CD4-positive, alpha-beta T cell (primary cell): ENCODE results near the gene SDHA. TPM values are rescaled to one million over a fixed set of nuclear protein-coding genes. Genes with fewer than 3 reads are reported as not detected.
"Not testable (repeated sequence)": the region's sequence is repeated elsewhere in the genome, so short reads cannot be mapped to it uniquely, and the experiment has no call there.

Experiments
- ATAC-seq: fragments of 200-7000 bp; cut with Tn5 transposase; one replicate; pipeline ENCODE4 v1.10.0; 2022; ENCODE audit warnings: mild to moderate bottlenecking; ENCODE audit not compliant: poor library complexity
- CTCF ChIA-PET: fragments of 350-600 bp; sonication (Branson Sonifier 250); formaldehyde crosslinking; loops from one replicate; lab custom pipeline; 2021; ENCODE audit warnings: antibody characterized with exemption, inconsistent platforms; lab: Charles Lee
- POLR2A ChIA-PET: fragments of 350-600 bp; sonication (Branson Sonifier 250); formaldehyde crosslinking; loops from one replicate; lab custom pipeline; 2021; ENCODE audit warnings: antibody characterized with exemption, inconsistent platforms; lab: Charles Lee
- DNase-seq, 14 experiments: peaks; one replicate each; pipeline ENCODE4 v3.0.0-alpha.2; 2013 to 2020; ENCODE audit warnings: mixed read lengths in 2 of 14
- H3K27ac ChIP-seq, 2 donors: one replicate each; pipeline versions ENCODE4 v1.5.1 to v1.7.0; 2013; ENCODE audit warnings: low read length in 2 of 2, low read depth in 1 of 2, mild to moderate bottlenecking in 1 of 2
- H3K27me3 ChIP-seq, 2 experiments: 1 replicate in 1 of 2; 2 replicates in 1 of 2; pipeline versions ENCODE4 v1.6.1 to v1.7.0; 2013; ENCODE audit warnings: low read length in 2 of 2, control low read depth in 1 of 2, mild to moderate bottlenecking in 1 of 2, moderate library complexity in 1 of 2; ENCODE audit not compliant: insufficient read depth in 2 of 2, control insufficient read depth in 1 of 2
- H3K36me3 ChIP-seq: one replicate; pipeline ENCODE4 v1.6.1; 2013; ENCODE audit warnings: low read length, control low read depth; ENCODE audit not compliant: insufficient read depth
- H3K4me1 ChIP-seq: one replicate; pipeline ENCODE4 v1.6.1; 2013; ENCODE audit warnings: low read length, control low read depth; ENCODE audit not compliant: insufficient read depth
- H3K4me3 ChIP-seq: one replicate; pipeline ENCODE4 v1.5.1; 2013; ENCODE audit warnings: mild to moderate bottlenecking, low read length, moderate library complexity
- H3K9me3 ChIP-seq, 2 experiments: 1 replicate in 1 of 2; 2 replicates in 1 of 2; pipeline versions ENCODE4 v1.6.1 to v1.7.0; 2013; ENCODE audit warnings: low read length in 2 of 2, mild to moderate bottlenecking in 2 of 2, control low read depth in 1 of 2, moderate library complexity in 1 of 2; ENCODE audit not compliant: control insufficient read depth in 1 of 2, insufficient read depth in 1 of 2
- H3K27ac Mint-ChIP-seq: one replicate; pipeline ENCODE4 v1.8.0; 2020; ENCODE audit warnings: mixed read lengths
- H3K27me3 Mint-ChIP-seq: one replicate; pipeline ENCODE4 v1.8.0; 2021; ENCODE audit warnings: mixed read lengths
- H3K36me3 Mint-ChIP-seq: one replicate; pipeline ENCODE4 v1.8.0; 2021; ENCODE audit warnings: low read depth, mixed read lengths
- H3K4me1 Mint-ChIP-seq: one replicate; pipeline ENCODE4 v1.8.0; 2021; ENCODE audit warnings: low read depth, mixed read lengths
- H3K4me3 Mint-ChIP-seq: one replicate; pipeline ENCODE4 v1.8.0; 2020; ENCODE audit warnings: mild to moderate bottlenecking, mixed read lengths
- H3K9me3 Mint-ChIP-seq: one replicate; pipeline ENCODE4 v1.8.0; 2020; ENCODE audit warnings: mixed read lengths
- intact Hi-C, 2 experiments: fragments of 100-400 bp; cut with DNase I in 1 of 2; cut with micrococcal nuclease in 1 of 2; formaldehyde crosslinking; loops; one replicate each; pipeline versions ENCODE4 v1.15.1 to v1.9.0; 2023 to 2025; cut with DNase I, micrococcal nuclease
- total RNA-seq, 174 experiments: library from RNA in 2 of 174; stranded (reverse) in 2 of 174; gene quantifications; one replicate each; pipeline ENCODE4 v1.2.3 and lab custom pipeline; 2021 to 2026
- TF ChIP-seq, protein P1 (sequence below): fragments of 200-600 bp; IDR thresholded peaks from one replicate; pipeline ENCODE4 v1.8.0; 2022; ENCODE audit warnings: antibody characterized with exemption, mild to moderate bottlenecking

The SDHA gene
- total RNA-seq, 2 experiments from 2014 or later = 244 to 245 TPM

DNA sequence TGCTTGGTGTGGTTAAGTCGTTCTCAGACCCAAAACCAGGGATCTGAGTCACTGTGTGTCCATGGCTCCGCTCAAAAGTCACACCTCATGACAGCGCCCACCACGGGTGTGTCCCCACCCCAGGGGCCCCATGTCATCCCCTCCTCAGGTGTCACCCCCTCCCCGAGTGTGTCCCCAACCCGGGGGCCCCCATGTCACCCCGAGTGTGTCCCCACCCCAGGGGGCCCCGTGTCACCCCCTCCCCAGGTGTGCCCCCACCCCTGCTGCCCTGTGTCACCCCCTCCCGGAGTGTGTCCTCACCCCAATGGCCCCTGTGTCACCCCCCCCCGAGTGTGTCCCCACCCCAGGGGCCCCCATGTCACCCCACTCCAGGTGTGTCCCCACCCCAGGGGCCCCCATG, 21.8 kb upstream of the SDHA start:
- Mint-ChIP-seq H3K4me1 (no peaks in the 10 kb centered on the region), H3K27ac (no peak overlapping the region), H3K9me3 (no peaks in the 10 kb centered on the region), H3K27me3 (no peaks in the 10 kb centered on the region), H3K36me3 (peaks cover 3% of the 10 kb centered on the region), H3K4me3 (no peak overlapping the region)
- POLR2A ChIA-PET = no interaction called here
- H3K36me3 ChIP-seq = no peaks in the 10 kb centered on the region
- CTCF ChIA-PET = no interaction called here
- ATAC-seq = no peak
- TF ChIP-seq, protein P1, sequence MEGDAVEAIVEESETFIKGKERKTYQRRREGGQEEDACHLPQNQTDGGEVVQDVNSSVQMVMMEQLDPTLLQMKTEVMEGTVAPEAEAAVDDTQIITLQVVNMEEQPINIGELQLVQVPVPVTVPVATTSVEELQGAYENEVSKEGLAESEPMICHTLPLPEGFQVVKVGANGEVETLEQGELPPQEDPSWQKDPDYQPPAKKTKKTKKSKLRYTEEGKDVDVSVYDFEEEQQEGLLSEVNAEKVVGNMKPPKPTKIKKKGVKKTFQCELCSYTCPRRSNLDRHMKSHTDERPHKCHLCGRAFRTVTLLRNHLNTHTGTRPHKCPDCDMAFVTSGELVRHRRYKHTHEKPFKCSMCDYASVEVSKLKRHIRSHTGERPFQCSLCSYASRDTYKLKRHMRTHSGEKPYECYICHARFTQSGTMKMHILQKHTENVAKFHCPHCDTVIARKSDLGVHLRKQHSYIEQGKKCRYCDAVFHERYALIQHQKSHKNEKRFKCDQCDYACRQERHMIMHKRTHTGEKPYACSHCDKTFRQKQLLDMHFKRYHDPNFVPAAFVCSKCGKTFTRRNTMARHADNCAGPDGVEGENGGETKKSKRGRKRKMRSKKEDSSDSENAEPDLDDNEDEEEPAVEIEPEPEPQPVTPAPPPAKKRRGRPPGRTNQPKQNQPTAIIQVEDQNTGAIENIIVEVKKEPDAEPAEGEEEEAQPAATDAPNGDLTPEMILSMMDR = no peak
- no peak overlapping the region for H3K4me3 ChIP-seq
- peaks cover 0 to 4% of the 10 kb centered on the region in 2 experiments for H3K27me3 ChIP-seq
- intact Hi-C loops = no loop called here
- DNase-seq = no peak
- no peaks in the 10 kb centered on the region for H3K9me3 ChIP-seq
- H3K4me1 ChIP-seq = peaks cover 2% of the 10 kb centered on the region
- H3K27ac ChIP-seq = no peak overlapping the region

DNA sequence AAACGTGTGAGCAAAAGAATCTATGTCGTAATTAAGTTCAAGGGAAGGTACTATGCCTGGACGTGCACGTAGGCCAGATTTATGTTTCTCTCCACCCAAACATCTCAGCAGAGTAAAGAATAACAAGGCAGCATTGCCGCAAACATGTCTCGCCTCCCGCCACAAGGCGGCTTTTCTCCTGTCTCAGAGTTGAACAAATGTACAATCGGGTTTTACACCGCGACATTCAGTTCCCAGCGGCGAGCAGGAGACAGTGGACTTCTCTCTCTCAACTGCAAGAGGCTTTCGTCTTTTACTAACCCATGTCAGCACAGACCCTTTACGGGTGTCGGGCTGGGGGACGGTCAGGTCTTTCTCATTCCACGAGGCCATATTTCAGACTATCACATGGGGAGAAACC, 21.1 kb upstream of the SDHA start:
- H3K27ac ChIP-seq, DNase-seq, CTCF ChIA-PET, H3K36me3 Mint-ChIP-seq, H3K27ac Mint-ChIP-seq, ATAC-seq, H3K9me3 Mint-ChIP-seq, intact Hi-C loops, H3K4me1 ChIP-seq, H3K9me3 ChIP-seq, POLR2A ChIA-PET, H3K36me3 ChIP-seq, H3K27me3 ChIP-seq, H3K27me3 Mint-ChIP-seq, H3K4me3 ChIP-seq, H3K4me1 Mint-ChIP-seq, H3K4me3 Mint-ChIP-seq: not testable (repeated sequence)

DNA sequence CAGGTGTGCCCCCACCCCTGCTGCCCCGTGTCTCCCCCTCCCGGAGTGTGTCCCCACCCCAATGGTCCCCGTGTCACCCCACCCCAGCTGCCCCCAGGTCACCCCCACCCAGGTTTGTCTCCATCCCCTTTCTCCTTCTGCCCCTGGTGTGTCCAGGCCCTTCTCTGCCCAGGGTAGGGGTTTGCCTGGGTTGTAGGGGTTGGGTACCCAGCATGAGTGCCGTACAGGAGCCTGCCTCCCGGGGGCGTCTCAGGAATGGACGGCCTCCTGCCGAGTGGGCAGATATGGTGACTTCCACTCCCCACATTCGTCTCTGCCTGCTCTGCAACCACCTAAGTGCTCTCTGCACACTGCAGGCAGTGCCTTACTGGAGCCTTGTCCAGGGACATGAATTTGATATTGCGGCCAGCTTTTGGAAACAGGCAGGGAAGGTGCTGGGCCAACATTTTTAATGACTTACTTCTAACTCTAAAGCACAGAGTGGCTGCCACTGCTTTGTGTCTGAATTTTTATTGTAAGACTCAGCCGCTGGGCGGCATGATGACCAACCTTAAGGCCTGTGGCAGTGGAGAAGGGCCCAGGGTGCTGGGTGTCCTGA, 20.1 kb upstream of the SDHA start:
- Histone ChIP-seq H3K36me3 (no peaks in the 10 kb centered on the region), H3K27me3 (no peaks in the 10 kb centered on the region), H3K4me3 (no peak overlapping the region), H3K4me1 (no peaks in the 10 kb centered on the region), H3K27ac (no peak overlapping the region), H3K9me3 (no peaks in the 10 kb centered on the region)
- peaks cover 10% of the 10 kb centered on the region for H3K36me3 Mint-ChIP-seq
- no peak overlapping the region for H3K27ac Mint-ChIP-seq
- intact Hi-C loops = no loop called here
- H3K4me3 Mint-ChIP-seq = no peak overlapping the region
- ChIA-PET POLR2A (no interaction called here), CTCF (no interaction called here)
- TF ChIP-seq, protein P1 = no peak
- DNase-seq (no peak), ATAC-seq (no peak)
- H3K27me3 Mint-ChIP-seq = no peaks in the 10 kb centered on the region
- H3K4me1 Mint-ChIP-seq = no peaks in the 10 kb centered on the region
- no peaks in the 10 kb centered on the region for H3K9me3 Mint-ChIP-seq
